ENCODE measurements around the gene GAREM2.

GAREM2 gene

GRCh38 chr2:26238311-26238958 lies 65.5 kb downstream of the GAREM2 start:
- TF ChIP-seq, protein P1, sequence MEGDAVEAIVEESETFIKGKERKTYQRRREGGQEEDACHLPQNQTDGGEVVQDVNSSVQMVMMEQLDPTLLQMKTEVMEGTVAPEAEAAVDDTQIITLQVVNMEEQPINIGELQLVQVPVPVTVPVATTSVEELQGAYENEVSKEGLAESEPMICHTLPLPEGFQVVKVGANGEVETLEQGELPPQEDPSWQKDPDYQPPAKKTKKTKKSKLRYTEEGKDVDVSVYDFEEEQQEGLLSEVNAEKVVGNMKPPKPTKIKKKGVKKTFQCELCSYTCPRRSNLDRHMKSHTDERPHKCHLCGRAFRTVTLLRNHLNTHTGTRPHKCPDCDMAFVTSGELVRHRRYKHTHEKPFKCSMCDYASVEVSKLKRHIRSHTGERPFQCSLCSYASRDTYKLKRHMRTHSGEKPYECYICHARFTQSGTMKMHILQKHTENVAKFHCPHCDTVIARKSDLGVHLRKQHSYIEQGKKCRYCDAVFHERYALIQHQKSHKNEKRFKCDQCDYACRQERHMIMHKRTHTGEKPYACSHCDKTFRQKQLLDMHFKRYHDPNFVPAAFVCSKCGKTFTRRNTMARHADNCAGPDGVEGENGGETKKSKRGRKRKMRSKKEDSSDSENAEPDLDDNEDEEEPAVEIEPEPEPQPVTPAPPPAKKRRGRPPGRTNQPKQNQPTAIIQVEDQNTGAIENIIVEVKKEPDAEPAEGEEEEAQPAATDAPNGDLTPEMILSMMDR (IDR thresholded peaks at IDR 0.05; ENCODE audit: borderline replicate concordance, control extremely low read depth, extremely low read depth, insufficient read depth, missing control alignments): no peak
- in situ Hi-C loops (cut with MboI; ENCODE audit: low sequenced_read_pairs, unreplicated experiment): no loop called here

More at GRCh38 chr2:26238311-26238958, 65.5 kb downstream of the GAREM2 start:
- DNase-seq (ENCODE audit: low spot score): no peak
